ENCODE results near the gene ZBTB16. TPM values are rescaled to one million over a fixed set of nuclear protein-coding genes. Genes with fewer than 3 reads are reported as not detected.

The ZBTB16 gene
- total RNA-seq, 2 donors from 2014 or later, result 6.1 to 10.6 TPM

DNA sequence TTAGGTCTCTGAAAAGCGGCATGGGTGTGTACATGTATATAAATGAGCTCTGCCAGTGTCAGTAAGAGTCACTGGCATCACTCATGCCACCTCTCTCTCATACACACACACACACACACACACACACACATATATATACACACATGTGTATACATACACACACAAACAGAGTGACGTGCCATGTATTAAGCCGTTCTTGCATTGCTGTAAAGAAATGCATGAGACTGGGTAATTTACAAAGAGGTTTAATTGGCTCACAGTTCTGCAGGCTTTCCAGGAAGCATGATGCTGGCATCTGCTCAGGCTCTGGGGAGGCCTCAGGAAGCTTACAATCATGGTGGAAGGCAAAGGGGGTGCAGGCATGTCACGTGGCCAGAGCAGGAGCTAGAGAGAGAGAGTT lies 131.1 kb downstream of the ZBTB16 start:
- Mint-ChIP-seq H3K27ac (no peak overlapping the region), H3K27me3 (no peaks in the 10 kb centered on the region), H3K9me3 (no peaks in the 10 kb centered on the region), H3K4me1 (peaks cover 22% of the 10 kb centered on the region), H3K4me3 (no peak overlapping the region), H3K36me3 (ENCODE audit: low read depth) (no peaks in the 10 kb centered on the region)
- no peak for ATAC-seq (replicated peaks)

DNA sequence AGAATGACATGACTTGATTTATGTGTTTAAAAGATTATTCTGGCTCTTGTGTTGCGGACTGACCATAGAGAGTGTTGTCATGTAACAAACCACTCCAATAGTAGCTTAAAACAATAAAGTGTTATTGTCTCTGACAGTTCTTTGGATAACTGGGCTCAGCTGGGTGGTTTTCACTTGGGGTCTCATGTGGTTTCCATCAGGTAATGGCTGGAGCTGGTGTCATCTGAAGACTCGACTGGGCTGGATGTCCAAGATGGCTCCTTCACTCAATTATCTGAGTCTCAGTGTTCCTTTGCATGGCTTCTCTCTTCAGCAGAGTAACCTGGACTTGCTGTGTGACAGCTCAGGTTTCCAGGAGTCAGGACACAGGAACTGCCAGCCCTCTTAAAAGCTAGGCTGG lies 132.4 kb downstream of the ZBTB16 start:
- Mint-ChIP-seq H3K4me3 (no peak overlapping the region), H3K27me3 (no peaks in the 10 kb centered on the region), H3K36me3 (ENCODE audit: low read depth) (no peaks in the 10 kb centered on the region), H3K4me1 (peaks cover 11% of the 10 kb centered on the region), H3K27ac (no peak overlapping the region), H3K9me3 (no peaks in the 10 kb centered on the region)
- ATAC-seq (replicated peaks), result no peak

DNA sequence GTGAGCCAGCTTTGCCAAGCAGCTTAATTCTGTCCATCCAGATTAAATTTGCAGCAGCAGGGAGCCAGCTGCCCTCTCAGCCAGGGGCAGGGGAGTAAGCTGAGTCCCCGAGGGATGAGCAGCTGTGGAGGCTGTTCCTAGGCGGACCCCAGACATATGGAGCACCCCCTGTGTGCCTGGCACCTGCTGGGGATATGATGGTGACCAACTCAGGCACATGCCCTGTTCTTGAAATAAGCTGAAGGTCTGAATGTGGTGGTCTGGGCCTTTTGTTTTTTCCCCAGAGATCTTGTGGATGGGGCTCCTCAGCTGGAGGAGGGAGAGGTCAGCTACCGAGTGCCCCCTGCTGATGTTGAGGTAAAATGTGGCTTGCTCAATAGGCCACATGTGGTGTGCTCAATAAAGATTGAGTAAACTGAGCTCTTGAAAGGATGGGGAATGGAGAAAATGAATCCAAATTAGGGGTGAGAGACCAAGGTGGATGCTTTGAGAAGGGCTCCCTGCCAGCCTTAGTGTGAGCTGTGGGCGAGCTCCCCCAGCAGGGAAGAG lies 133.4 kb downstream of the ZBTB16 start:
- Mint-ChIP-seq H3K4me1 (peaks cover 10% of the 10 kb centered on the region), H3K27me3 (no peaks in the 10 kb centered on the region), H3K27ac (peak overlapping the region; percentile 26), H3K36me3 (ENCODE audit: low read depth) (no peaks in the 10 kb centered on the region), H3K4me3 (no peak overlapping the region), H3K9me3 (no peaks in the 10 kb centered on the region)
- no peak for ATAC-seq (replicated peaks)

DNA sequence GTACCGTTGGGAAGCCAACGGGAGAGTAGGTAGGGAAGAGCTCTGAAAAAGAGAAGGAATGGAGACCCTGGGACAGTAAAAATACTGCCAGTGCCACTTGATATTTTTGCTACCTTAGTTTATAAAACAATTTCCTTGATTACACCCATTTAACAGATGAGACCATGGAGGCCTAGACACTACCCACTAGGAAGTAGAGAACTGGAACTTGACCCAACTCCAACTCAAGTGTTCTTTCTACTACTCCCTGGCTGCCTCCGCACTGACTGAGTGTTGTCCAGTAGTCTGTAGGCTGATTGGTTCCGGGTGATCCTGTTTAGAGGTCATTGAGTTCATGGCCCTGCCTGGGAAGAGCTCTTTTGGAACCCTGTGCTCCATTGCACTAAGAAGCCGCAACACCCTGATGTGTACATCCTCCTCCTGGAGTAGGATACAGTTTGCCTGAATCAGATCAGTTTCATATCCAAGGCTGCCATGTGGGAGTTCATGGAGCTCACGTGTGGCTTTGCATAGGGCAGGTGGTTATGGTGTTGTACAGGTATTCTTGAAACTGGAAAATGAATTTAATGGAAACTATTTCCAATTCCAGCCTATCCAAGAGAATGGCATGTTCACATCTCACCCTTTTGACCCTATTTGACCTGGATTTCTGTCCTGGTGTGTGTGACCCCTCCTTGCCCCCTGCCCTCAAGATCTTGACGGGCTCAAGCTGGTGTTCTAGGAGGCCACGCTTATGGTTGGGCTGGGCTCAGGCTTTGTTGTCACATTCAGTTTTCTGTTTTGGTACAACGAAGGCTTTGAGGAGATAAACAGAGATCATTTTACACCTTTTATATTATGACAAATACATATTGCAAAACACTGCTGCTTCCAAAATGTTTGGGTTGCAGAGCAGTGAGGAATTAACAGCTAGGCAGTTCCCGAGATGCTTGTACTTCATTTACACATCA lies 134.5 kb downstream of the ZBTB16 start:
- H3K9me3 Mint-ChIP-seq, result no peaks in the 10 kb centered on the region
- no peaks in the 10 kb centered on the region for H3K36me3 Mint-ChIP-seq (ENCODE audit: low read depth)
- H3K27me3 Mint-ChIP-seq, result no peaks in the 10 kb centered on the region
- H3K4me1 Mint-ChIP-seq, result peaks cover 6% of the 10 kb centered on the region
- H3K4me3 Mint-ChIP-seq, result no peak overlapping the region
- peak overlapping the region; percentile 26 for H3K27ac Mint-ChIP-seq
- no peak for ATAC-seq (replicated peaks)

DNA sequence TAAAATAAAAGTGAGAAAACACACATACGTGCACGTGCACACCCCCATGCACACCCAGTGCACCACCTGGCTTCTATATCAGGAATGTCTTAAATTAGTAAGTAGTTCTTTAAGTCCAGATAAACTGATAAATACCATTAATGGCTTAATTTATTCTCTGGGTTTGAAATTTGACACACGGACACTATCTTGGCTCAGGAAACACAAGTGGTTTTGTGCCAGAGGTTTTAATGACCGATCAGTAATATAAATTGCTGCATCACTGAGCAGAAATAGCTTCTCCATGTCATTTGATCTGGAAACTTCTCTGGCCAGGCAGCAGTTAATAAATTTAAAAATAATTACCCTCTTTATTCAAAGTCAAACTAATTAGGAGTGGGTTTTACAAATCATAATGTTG lies 135.2 kb downstream of the ZBTB16 start:
- H3K4me3 Mint-ChIP-seq, result no peak overlapping the region
- no peaks in the 10 kb centered on the region for H3K27me3 Mint-ChIP-seq
- peak overlapping the region; percentile 34 for H3K27ac Mint-ChIP-seq
- H3K9me3 Mint-ChIP-seq, result no peaks in the 10 kb centered on the region
- no peaks in the 10 kb centered on the region for H3K36me3 Mint-ChIP-seq (ENCODE audit: low read depth)
- peaks cover 6% of the 10 kb centered on the region for H3K4me1 Mint-ChIP-seq
- ATAC-seq (replicated peaks), result no peak

DNA sequence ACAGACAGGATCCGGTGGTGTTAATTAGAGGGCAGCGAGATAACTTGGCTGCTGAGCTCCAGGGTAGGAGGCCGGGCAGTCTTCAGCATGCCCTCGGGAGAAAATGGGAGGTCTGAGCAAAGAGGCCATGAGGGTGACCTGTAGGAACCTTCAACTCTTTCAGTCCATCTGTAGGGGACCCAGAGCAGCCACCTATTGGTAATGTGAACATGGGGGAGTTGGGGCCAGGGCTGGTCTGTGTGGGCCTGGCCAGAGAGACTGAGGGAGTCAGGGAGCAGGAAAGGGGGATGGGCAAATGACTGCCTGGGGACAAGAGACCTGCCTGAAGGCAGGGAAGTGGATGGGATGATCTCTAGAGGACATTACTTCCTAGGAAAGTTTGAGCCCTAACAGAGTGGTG lies 135.6 kb downstream of the ZBTB16 start:
- Mint-ChIP-seq H3K27me3 (no peaks in the 10 kb centered on the region), H3K27ac (peak overlapping the region; percentile 34), H3K4me1 (peaks cover 6% of the 10 kb centered on the region), H3K9me3 (no peaks in the 10 kb centered on the region), H3K4me3 (no peak overlapping the region), H3K36me3 (ENCODE audit: low read depth) (no peaks in the 10 kb centered on the region)
- ATAC-seq (replicated peaks), result no peak

DNA sequence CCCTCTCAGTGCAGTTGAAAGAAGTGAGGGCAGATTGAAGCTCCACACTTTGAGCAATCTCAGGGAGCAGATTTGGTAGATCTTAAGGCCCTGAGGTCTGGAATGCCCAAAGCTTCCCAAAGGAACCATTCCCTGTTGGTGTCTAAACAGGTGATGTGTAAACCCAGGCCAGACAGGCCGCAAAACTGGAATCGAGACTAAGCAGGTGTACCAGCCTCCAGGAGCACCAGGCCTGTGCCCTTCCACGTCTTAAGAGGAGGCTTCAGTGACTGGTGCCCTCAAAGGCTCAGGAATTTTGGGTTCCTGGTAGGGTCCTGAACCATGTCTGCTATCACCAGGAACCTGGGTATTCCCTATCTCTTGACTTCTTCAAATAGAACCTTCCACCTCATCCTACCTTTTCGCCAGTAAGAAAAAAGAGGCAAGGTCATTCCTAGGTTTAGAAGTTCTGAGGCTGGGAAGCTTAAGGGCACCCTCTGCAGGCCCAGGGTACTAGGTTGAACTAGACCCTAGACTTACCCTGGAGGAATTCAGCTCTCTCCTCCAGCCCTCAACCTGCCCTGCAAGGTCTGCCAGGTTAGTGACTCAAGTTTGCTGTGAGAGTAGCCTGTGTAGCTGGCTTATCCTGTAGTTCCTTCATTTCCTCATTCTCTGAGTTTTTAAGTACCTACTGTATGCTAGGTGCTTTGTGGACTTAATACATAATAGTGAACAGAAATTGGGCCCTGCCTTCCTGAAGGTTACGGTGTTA lies 136.6 kb downstream of the ZBTB16 start:
- Mint-ChIP-seq H3K4me1 (peaks cover 6% of the 10 kb centered on the region), H3K27me3 (no peaks in the 10 kb centered on the region), H3K36me3 (ENCODE audit: low read depth) (no peaks in the 10 kb centered on the region), H3K27ac (no peak overlapping the region), H3K4me3 (no peak overlapping the region), H3K9me3 (no peaks in the 10 kb centered on the region)
- peak; percentile 47 for ATAC-seq (replicated peaks)

DNA sequence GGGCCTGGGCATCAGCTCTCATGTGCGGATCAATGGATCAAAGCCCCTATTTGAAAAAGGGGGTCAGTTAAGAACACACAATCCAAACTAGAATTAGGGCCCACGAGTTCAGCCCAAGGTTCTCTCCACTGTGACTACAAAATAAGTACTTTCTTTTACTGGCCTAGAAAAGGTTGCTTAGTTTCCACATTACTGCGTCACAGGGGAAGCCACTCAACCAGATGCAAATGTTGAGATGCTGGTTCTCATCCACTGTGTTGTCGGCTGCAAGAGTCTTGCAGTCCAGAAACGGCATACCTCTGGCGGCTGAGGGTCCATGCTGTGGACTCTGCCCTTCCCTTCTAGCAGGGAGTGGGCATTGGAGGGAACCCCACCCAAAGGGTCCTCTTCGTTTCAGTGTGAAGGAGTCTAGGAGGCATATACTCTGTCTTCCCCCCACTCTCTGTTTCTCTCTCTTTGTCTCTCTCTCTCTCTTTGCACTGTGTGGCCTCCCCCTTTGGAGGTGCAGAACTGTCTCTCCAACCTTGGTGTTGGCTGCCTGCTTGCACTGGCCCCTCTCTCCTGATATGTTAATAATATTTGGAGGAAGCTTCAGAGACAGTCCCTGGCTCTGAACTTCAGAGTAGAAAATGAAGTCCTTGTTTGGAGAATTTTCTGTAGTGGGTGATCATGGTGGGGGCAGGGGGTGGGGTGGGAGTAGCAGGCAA lies 137.6 kb downstream of the ZBTB16 start:
- H3K27me3 Mint-ChIP-seq, result no peaks in the 10 kb centered on the region
- ATAC-seq (replicated peaks), result no peak
- H3K4me1 Mint-ChIP-seq, result peaks cover 6% of the 10 kb centered on the region
- no peak overlapping the region for H3K4me3 Mint-ChIP-seq
- no peaks in the 10 kb centered on the region for H3K36me3 Mint-ChIP-seq (ENCODE audit: low read depth)
- H3K9me3 Mint-ChIP-seq, result no peaks in the 10 kb centered on the region
- H3K27ac Mint-ChIP-seq, result no peak overlapping the region

DNA sequence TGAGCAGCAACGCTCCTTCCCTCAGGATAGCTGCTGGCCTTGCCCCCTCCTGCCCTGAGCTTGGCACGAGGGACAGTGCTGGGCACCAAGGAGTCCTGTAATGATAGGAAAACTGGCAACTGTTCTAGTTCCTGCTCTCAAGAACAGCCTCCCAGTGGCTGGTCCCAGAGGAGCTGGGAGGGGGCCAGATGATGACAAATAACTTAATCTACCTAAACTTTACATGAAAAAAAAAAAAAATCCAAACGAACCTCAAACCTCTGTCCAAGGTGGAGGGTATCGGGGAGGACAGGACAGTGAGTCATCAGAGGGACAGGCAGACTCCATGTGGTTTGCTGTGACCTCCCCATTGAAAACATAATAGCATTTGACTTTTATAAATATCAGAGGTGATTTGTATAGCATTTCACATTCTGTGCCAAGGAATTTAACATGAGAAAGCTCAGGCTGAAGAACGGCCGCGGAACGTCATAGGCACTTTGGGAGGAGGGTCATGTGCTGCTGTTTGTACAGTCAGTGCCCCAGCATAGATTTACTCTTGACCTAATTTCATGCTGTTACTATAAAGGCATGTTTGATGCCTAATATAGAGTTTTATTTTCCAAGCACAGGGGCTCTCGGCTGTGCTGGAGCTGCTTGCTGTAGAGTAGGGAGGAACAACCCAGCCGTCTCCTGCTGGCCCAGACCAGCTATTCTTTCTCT lies 138.4 kb downstream of the ZBTB16 start:
- no peaks in the 10 kb centered on the region for H3K27me3 Mint-ChIP-seq
- H3K9me3 Mint-ChIP-seq, result no peaks in the 10 kb centered on the region
- no peaks in the 10 kb centered on the region for H3K36me3 Mint-ChIP-seq (ENCODE audit: low read depth)
- no peak overlapping the region for H3K27ac Mint-ChIP-seq
- H3K4me3 Mint-ChIP-seq, result no peak overlapping the region
- H3K4me1 Mint-ChIP-seq, result peaks cover 6% of the 10 kb centered on the region
- ATAC-seq (replicated peaks), result no peak

DNA sequence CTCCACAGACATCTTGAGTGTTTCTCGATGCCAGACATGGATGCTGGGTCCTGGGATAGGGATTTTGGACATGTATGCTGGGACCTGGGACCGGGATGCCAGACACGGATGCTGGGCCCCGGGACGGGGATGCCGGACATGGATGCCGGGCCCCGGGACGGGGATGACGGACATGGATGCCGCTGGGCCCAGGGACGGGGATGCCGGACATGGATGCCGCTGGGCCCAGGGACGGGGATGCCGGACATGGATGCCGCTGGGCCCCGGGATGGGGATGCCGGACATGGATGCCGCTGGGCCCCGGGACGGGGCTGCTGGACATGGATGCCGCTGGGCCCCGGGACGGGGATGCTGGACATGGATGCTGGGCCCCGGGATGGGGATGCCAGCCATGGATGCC lies 139.5 kb downstream of the ZBTB16 start:
- H3K27me3 Mint-ChIP-seq, result no peaks in the 10 kb centered on the region

DNA sequence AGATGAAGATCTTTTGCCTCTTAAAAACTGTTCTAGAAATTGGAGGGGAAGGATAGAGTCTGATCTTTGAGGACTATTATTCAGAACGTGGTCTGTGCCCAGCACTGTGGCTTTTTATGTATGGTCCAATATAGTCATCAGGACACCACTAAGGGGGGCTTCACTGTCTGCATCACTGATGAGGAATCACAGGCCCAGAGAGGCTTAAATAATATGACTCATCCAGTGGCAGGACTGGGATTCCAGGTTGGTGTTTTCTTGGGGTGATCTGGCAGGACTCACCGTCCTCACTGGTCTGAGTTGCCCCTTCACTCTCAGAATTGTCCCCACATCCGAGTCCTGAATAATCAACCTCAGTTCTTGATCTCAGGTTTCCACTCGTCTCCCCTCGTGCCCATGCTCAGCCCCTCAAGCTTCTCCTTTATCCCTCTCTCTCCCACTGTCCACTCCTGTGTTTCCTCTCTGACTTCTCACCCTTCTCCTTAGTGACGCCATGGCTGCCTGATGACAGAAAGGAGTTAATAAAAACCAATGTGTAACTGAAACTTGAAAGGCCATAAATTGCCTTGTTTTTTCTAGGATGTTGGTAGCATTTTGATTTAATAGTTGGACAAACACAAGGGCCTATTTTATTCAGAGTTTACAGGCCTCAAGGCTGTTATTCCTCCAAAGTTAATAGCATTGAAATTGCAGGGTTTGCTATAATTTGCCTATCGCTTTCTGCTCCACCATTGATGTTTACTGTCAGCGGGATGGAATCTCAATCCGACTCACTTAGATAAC lies 141.0 kb downstream of the ZBTB16 start:
- ATAC-seq (replicated peaks), result no peak
- Mint-ChIP-seq H3K27me3 (no peaks in the 10 kb centered on the region), H3K9me3 (no peaks in the 10 kb centered on the region), H3K36me3 (ENCODE audit: low read depth) (no peaks in the 10 kb centered on the region), H3K27ac (no peak overlapping the region), H3K4me3 (no peak overlapping the region), H3K4me1 (no peaks in the 10 kb centered on the region)

More for the DNA sequence above, 139.5 kb downstream of the ZBTB16 start:
- H3K4me1 Mint-ChIP-seq, result no peaks in the 10 kb centered on the region
- no peaks in the 10 kb centered on the region for H3K36me3 Mint-ChIP-seq (ENCODE audit: low read depth)
- no peak overlapping the region for H3K4me3 Mint-ChIP-seq
- no peak overlapping the region for H3K27ac Mint-ChIP-seq
- ATAC-seq (replicated peaks), result no peak
- no peaks in the 10 kb centered on the region for H3K9me3 Mint-ChIP-seq

DNA sequence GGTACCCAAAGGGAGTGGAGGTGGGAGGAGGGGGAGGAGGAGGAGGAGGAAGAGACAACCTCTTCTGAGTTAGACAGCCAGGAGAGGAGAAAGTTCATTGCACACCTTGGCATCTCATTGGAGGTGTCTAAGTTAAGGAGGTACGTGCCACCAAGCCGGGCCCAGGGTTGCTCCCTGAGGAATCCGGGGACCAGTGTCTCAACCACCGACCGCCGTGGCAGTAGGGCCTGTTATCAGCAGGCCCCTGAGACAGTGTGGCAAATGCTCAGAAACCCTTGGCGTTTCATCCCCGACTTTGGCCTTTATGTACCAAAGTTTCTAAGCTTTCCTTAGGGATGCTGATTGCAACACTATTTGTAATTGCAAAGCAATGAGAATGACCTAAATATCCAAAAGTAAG lies 141.7 kb downstream of the ZBTB16 start:
- Mint-ChIP-seq H3K4me3 (no peak overlapping the region), H3K4me1 (no peaks in the 10 kb centered on the region), H3K27me3 (no peaks in the 10 kb centered on the region), H3K27ac (no peak overlapping the region), H3K36me3 (ENCODE audit: low read depth) (no peaks in the 10 kb centered on the region), H3K9me3 (no peaks in the 10 kb centered on the region)
- ATAC-seq (replicated peaks), result no peak

DNA sequence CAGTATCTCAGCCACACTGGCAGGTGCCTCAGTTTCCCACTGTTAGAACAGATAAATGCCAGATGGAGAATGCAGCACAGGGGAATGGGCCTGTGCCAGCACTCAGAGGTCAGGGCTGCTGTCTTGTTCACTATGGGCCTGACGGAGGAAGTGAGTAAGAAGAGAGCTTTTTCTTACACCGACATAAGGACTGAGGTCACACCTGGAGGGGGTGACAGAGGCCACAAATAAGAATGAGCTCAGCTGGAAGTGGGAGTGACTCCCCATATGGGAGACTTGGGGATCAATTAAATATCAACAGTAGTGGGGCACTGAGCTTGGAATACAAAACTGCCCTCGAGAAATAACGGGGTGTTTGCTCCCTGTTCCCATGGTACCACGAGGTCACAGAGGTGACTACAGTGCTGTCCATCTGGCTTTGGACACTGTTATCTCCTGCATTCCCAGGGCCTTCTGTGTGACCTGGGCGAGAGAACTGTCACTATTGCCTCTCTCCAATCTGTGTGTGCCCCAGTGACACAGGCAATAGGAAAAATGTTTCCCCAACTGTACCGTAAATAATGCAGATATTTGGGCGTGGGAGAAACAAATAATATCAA lies 142.6 kb downstream of the ZBTB16 start:
- Mint-ChIP-seq H3K27me3 (no peaks in the 10 kb centered on the region), H3K4me1 (no peaks in the 10 kb centered on the region), H3K27ac (no peak overlapping the region), H3K36me3 (ENCODE audit: low read depth) (no peaks in the 10 kb centered on the region), H3K9me3 (no peaks in the 10 kb centered on the region), H3K4me3 (no peak overlapping the region)
- ATAC-seq (replicated peaks), result no peak

All from activated T-helper 17 cell treated with anti-CD3 and anti-CD28 coated beads, Interleukin-2, amount 50 U/mL, for 72 hours (primary cell).